A549 (cell line): Measurements from ENCODE around the gene CACNA1I. TPM values are rescaled to one million over a fixed set of nuclear protein-coding genes. Genes with fewer than 3 reads are reported as not detected.

Source experiments
- ATAC-seq, 2 experiments: fragments of 200-7000 bp in 1 of 2; fragments of >200 bp in 1 of 2; cut with Nextera tagmentation in 1 of 2; cut with Tn5 transposase in 1 of 2; 3 replicates each; pipeline versions ENCODE4 v1.8.0 to v1.9.1; 2018 to 2020; ENCODE audit warnings: mild to moderate bottlenecking in 1 of 2, moderate library complexity in 1 of 2
- CTCF ChIA-PET: fragments of 300-600 bp; sonication (Branson Sonifier 250); formaldehyde crosslinking; extraction: SDS; loops from one replicate; lab custom pipeline; 2021; ENCODE audit warnings: antibody characterized with exemption, inconsistent platforms; lab: Yijun Ruan, JAX
- POLR2A ChIA-PET: fragments of 350-600 bp; formaldehyde crosslinking; extraction: SDS; loops from one replicate; lab custom pipeline; 2021; ENCODE audit warnings: antibody characterized with exemption, inconsistent platforms; lab: Yijun Ruan, JAX
- DNase-seq, 2 experiments: peaks; one replicate each; pipeline versions ENCODE4 v3.0.0 to v3.0.0-alpha.2; 2011 to 2016; ENCODE audit warnings: low read depth in 1 of 2, low spot score in 1 of 2
- FAIRE-seq: peaks from 2 replicates; lab custom pipeline; 2011; peaks lifted over from hg19 to GRCh38; lab: Jason Lieb, UNC
- H3K27ac ChIP-seq, 2 experiments: fragments of >200 bp; sonication (Bioruptor Twin); formaldehyde crosslinking; 3 replicates each; pipeline ENCODE4 v1.5.1; 2016 to 2017
- H3K4me1 ChIP-seq: fragments of >200 bp; sonication (Bioruptor Twin); formaldehyde crosslinking; 3 replicates; pipeline ENCODE4 v1.6.1; 2016
- H3K4me2 ChIP-seq: fragments of >200 bp; sonication (Bioruptor Twin); formaldehyde crosslinking; 3 replicates; pipeline ENCODE4 v1.6.1; 2016
- H3K4me3 ChIP-seq: fragments of >200 bp; sonication (Bioruptor Twin); formaldehyde crosslinking; 3 replicates; pipeline ENCODE4 v1.5.1; 2016
- H3K9me3 ChIP-seq: fragments of >200 bp; sonication (Bioruptor Twin); formaldehyde crosslinking; 3 replicates; pipeline ENCODE4 v1.6.1; 2016
- BCL3 ChIP-seq: fragments of >200 bp; sonication (Bioruptor Twin); formaldehyde crosslinking; IDR thresholded peaks from 3 replicates; pipeline ENCODE4 v1.6.1; 2016
- CEBPB ChIP-seq, 2 experiments: fragments of >200 bp in 1 of 2; sonication (Bioruptor Twin) in 1 of 2; formaldehyde crosslinking in 1 of 2; IDR thresholded peaks; 2 replicates each; pipeline ENCODE4 v1.6.1; 2012 to 2016
- CHD4 ChIP-seq: fragments of 200-600 bp; sonication (generic); IDR thresholded peaks from 2 replicates; pipeline ENCODE4 v1.6.1; 2016; ENCODE audit warnings: antibody characterized with exemption, mild to moderate bottlenecking, borderline replicate concordance
- E2F6 ChIP-seq: IDR thresholded peaks from 2 replicates; pipeline ENCODE4 v1.6.1; 2012; ENCODE audit warnings: low read depth, borderline replicate concordance
- EHMT2 ChIP-seq: fragments of 200-600 bp; sonication (generic); IDR thresholded peaks from 2 replicates; pipeline ENCODE4 v1.6.1; 2016; ENCODE audit warnings: antibody characterized with exemption, low read depth, mild to moderate bottlenecking, moderate library complexity
- ESRRA ChIP-seq: fragments of 150-350 bp; IDR thresholded peaks from 2 replicates; pipeline ENCODE4 v1.6.1; 2014; ENCODE audit warnings: mild to moderate bottlenecking, low read length, borderline replicate concordance
- FOSL2 ChIP-seq, 2 experiments: fragments of 450-650 bp in 1 of 2; fragments of >200 bp in 1 of 2; sonication (Bioruptor Twin) in 1 of 2; formaldehyde crosslinking; IDR thresholded peaks; 2 replicates each; pipeline versions ENCODE4 v1.5.0 to v1.6.1; 2016 to 2020; ENCODE audit warnings: mild to moderate bottlenecking in 1 of 2, moderate library complexity in 1 of 2
- FOXS1 ChIP-seq: fragments of 250-450 bp; sonication (Bioruptor Pico); IDR thresholded peaks from 2 replicates; pipeline ENCODE4 v1.5.0; 2020; ENCODE audit warnings: mild to moderate bottlenecking, moderate library complexity
- GATA3 ChIP-seq: IDR thresholded peaks from 2 replicates; pipeline ENCODE4 v1.6.1; 2012; ENCODE audit warnings: borderline replicate concordance
- HEYL ChIP-seq: fragments of 250-450 bp; sonication (Bioruptor Pico); IDR thresholded peaks from 2 replicates; pipeline ENCODE4 v1.8.0; 2021; ENCODE audit warnings: mild to moderate bottlenecking, moderate library complexity
- HMGXB4 ChIP-seq: fragments of 250-450 bp; sonication (Bioruptor Pico); IDR thresholded peaks from 2 replicates; pipeline ENCODE4 v1.5.0; 2021; ENCODE audit warnings: mild to moderate bottlenecking, moderate library complexity, borderline replicate concordance
- HOXA7 ChIP-seq: fragments of 250-450 bp; sonication (Bioruptor Pico); IDR thresholded peaks from 2 replicates; pipeline ENCODE4 v1.5.0; 2020; ENCODE audit warnings: mild to moderate bottlenecking, moderate library complexity
- HOXB5 ChIP-seq: fragments of 250-450 bp; sonication (Bioruptor Pico); IDR thresholded peaks from 2 replicates; pipeline ENCODE4 v1.5.0; 2020; ENCODE audit warnings: mild to moderate bottlenecking, moderate library complexity
- JUN ChIP-seq, 2 experiments: fragments of >200 bp; sonication (Bioruptor Twin); formaldehyde crosslinking; IDR thresholded peaks; 2 replicates in 1 of 2; 3 replicates in 1 of 2; pipeline ENCODE4 v1.6.1; 2016 to 2017
- JUNB ChIP-seq: fragments of >200 bp; sonication (Bioruptor Twin); formaldehyde crosslinking; IDR thresholded peaks from 2 replicates; pipeline ENCODE4 v1.6.1; 2016
- MYC ChIP-seq: IDR thresholded peaks from 2 replicates; pipeline ENCODE4 v1.6.1; 2012; ENCODE audit warnings: mild to moderate bottlenecking, inconsistent platforms, low read length, improper control_type of control experiment, borderline replicate concordance
- NPAS2 ChIP-seq: fragments of 250-450 bp; sonication (Bioruptor Pico); IDR thresholded peaks from 2 replicates; pipeline ENCODE4 v1.8.0; 2022; ENCODE audit warnings: mild to moderate bottlenecking, moderate library complexity, borderline replicate concordance
- NR3C1 ChIP-seq: fragments of >200 bp; sonication (Bioruptor Twin); formaldehyde crosslinking; IDR thresholded peaks from 3 replicates; pipeline ENCODE4 v1.6.1; 2017
- PBX3 ChIP-seq: IDR thresholded peaks from 2 replicates; pipeline ENCODE4 v1.6.1; 2012
- PHF8 ChIP-seq: fragments of 200-600 bp; sonication (generic); IDR thresholded peaks from 2 replicates; pipeline ENCODE4 v1.6.1; 2016; ENCODE audit warnings: low read depth, mild to moderate bottlenecking, antibody characterized with exemption, moderate library complexity, borderline replicate concordance
- POLR2A ChIP-seq: IDR thresholded peaks from 2 replicates; pipeline ENCODE4 v1.6.1; 2012; ENCODE audit warnings: mild to moderate bottlenecking, low read length
- RARB ChIP-seq: fragments of 250-450 bp; sonication (Bioruptor Pico); IDR thresholded peaks from 2 replicates; pipeline ENCODE4 v1.8.0; 2021; ENCODE audit warnings: mild to moderate bottlenecking, moderate library complexity
- RCOR1 ChIP-seq: fragments of 150-350 bp; IDR thresholded peaks from 2 replicates; pipeline ENCODE4 v1.6.1; 2014; ENCODE audit warnings: antibody characterized with exemption, low read length, low read depth
- RFX5 ChIP-seq: fragments of 450-650 bp; IDR thresholded peaks from 2 replicates; pipeline ENCODE4 v1.7.1; 2014; ENCODE audit warnings: antibody characterized with exemption, mild to moderate bottlenecking, moderate library complexity
- SMC3 ChIP-seq: fragments of >200 bp; sonication (Bioruptor Twin); formaldehyde crosslinking; IDR thresholded peaks from 3 replicates; pipeline ENCODE4 v1.6.1; 2018; ENCODE audit warnings: inconsistent platforms
- TP53 ChIP-seq: fragments of 250-450 bp; sonication (Bioruptor Pico); IDR thresholded peaks from 2 replicates; pipeline ENCODE4 v1.5.0; 2021; ENCODE audit warnings: mild to moderate bottlenecking, moderate library complexity
- ZC3H11A ChIP-seq: fragments of 450-650 bp; IDR thresholded peaks from 2 replicates; pipeline ENCODE4 v1.6.1; 2014; ENCODE audit warnings: antibody characterized with exemption, mild to moderate bottlenecking
- ZNF302 ChIP-seq: fragments of 250-450 bp; sonication (Bioruptor Pico); IDR thresholded peaks from 2 replicates; pipeline ENCODE4 v1.9.0; 2021; ENCODE audit warnings: inconsistent platforms, mild to moderate bottlenecking, moderate library complexity
- WGBS: methylation state at CpG from one replicate; pipeline ENCODE4 v1.1.6; 2017; ENCODE audit errors: missing lambda C conversion rate; 5-methylcytosine and 5-hydroxymethylcytosine counted together
- polyA plus RNA-seq, 4 experiments: library from polyadenylated mRNA; depleted of rRNA in 3 of 4; stranded (reverse); fragments of >200 nt; fragmentation: RNase III in 1 of 4; extraction: RNeasy Plus Mini Kit Qiagen cat#74134 plus additional on column Dnase treatment in 1 of 4; gene quantifications; 2 replicates in 3 of 4; 3 replicates in 1 of 4; pipeline ENCODE4 v1.2.3, GENCODE V29; 2011 to 2017
- TF ChIP-seq, protein P1 (sequence below): fragments of >200 bp; sonication (Bioruptor Twin); formaldehyde crosslinking; IDR thresholded peaks from 2 replicates; pipeline ENCODE4 v1.6.1; 2016
- TF ChIP-seq, protein P2 (sequence below): fragments of >200 bp; sonication (Bioruptor Twin); formaldehyde crosslinking; IDR thresholded peaks from 3 replicates; pipeline ENCODE4 v1.5.1; 2016

Gene CACNA1I
- polyA plus RNA-seq, 2 of the 4 experiments (the other 2 are of a cell fraction): 0.03 to 0.13 TPM

- CTCF ChIA-PET: interaction anchor here (0.9 to 1.1 kb wide), 2 partner anchors 10 to 432 kb away, joined by 3 to 5 read pairs; no protein-coding TSS in a partner anchor
- no peaks in the 10 kb centered on the region for H3K9me3 ChIP-seq
- FAIRE-seq (no peak), ATAC-seq (no peak), DNase-seq (no peak)
- H3K27ac ChIP-seq: no peak overlapping the region
- no peak overlapping the region for H3K4me3 ChIP-seq
- 80% methylated on average over 9 of the region's 14 CpGs for WGBS
- no peaks in the 10 kb centered on the region for H3K4me1 ChIP-seq
- H3K4me2 ChIP-seq: no peak overlapping the region
- POLR2A ChIA-PET: no interaction called here
- no peak for TF ChIP-seq BCL3
- no peak for TF ChIP-seq RFX5
- no peak for TF ChIP-seq E2F6
- no peak for TF ChIP-seq NPAS2 (CRISPR knock-in tag)
- no peak for TF ChIP-seq JUNB
- no peak for TF ChIP-seq PHF8
- no peak for TF ChIP-seq PBX3
- TF ChIP-seq, protein P1, sequence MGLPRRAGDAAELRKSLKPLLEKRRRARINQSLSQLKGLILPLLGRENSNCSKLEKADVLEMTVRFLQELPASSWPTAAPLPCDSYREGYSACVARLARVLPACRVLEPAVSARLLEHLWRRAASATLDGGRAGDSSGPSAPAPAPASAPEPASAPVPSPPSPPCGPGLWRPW: no peak
- no peak for TF ChIP-seq ZC3H11A
- TF ChIP-seq EHMT2: no peak
- no peak for TF ChIP-seq HEYL (CRISPR knock-in tag)
- no peak for TF ChIP-seq TP53
- TF ChIP-seq HOXB5 (CRISPR knock-in tag): no peak
- TF ChIP-seq NR3C1: no peak
- no peak for TF ChIP-seq HOXA7
- TF ChIP-seq SMC3: no peak
- TF ChIP-seq ESRRA: no peak
- no peak for TF ChIP-seq RARB (CRISPR knock-in tag)
- TF ChIP-seq ZNF302 (CRISPR knock-in tag): no peak
- no peak for TF ChIP-seq POLR2A
These were observed 3.2 kb upstream of the CACNA1I start for GRCh38 chr22:39567135-39567946.

- ChIA-PET CTCF (interaction anchor here (1.3 to 1.6 kb wide), 2 partner anchors 9 to 33 kb away, joined by 5 to 6 read pairs; no protein-coding TSS in a partner anchor), POLR2A (no interaction called here)
- Histone ChIP-seq H3K4me2 (no peak overlapping the region), H3K27ac (no peak overlapping the region), H3K4me1 (no peaks in the 10 kb centered on the region), H3K9me3 (no peaks in the 10 kb centered on the region), H3K4me3 (no peak overlapping the region)
- 66% methylated on average over 12 of the region's 19 CpGs for WGBS
- FAIRE-seq (no peak), DNase-seq (no peak), ATAC-seq (no peak)
- TF ChIP-seq FOSL2 (IDR thresholded peaks at IDR 0.05): no peak
- TF ChIP-seq FOSL2 (CRISPR knock-in tag; IDR thresholded peaks at IDR 0.05): no peak
- no peak for TF ChIP-seq POLR2A
- TF ChIP-seq RCOR1: no peak
- no peak for TF ChIP-seq ZNF302 (CRISPR knock-in tag)
- TF ChIP-seq, protein P2, sequence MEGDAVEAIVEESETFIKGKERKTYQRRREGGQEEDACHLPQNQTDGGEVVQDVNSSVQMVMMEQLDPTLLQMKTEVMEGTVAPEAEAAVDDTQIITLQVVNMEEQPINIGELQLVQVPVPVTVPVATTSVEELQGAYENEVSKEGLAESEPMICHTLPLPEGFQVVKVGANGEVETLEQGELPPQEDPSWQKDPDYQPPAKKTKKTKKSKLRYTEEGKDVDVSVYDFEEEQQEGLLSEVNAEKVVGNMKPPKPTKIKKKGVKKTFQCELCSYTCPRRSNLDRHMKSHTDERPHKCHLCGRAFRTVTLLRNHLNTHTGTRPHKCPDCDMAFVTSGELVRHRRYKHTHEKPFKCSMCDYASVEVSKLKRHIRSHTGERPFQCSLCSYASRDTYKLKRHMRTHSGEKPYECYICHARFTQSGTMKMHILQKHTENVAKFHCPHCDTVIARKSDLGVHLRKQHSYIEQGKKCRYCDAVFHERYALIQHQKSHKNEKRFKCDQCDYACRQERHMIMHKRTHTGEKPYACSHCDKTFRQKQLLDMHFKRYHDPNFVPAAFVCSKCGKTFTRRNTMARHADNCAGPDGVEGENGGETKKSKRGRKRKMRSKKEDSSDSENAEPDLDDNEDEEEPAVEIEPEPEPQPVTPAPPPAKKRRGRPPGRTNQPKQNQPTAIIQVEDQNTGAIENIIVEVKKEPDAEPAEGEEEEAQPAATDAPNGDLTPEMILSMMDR: no peak
- TF ChIP-seq NR3C1: no peak
- TF ChIP-seq CEBPB (IDR thresholded peaks at IDR 0.05): no peak
- TF ChIP-seq SMC3: no peak
- TF ChIP-seq HOXA7: no peak
- no peak for TF ChIP-seq FOXS1
- no peak for TF ChIP-seq ESRRA
- TF ChIP-seq CHD4: no peak
- TF ChIP-seq GATA3: no peak
- TF ChIP-seq RARB (CRISPR knock-in tag): no peak
- no peak for TF ChIP-seq HMGXB4
- no peak for TF ChIP-seq JUN (IDR thresholded peaks at IDR 0.05)
- no peak for TF ChIP-seq MYC
These were observed 2.1 kb upstream of the CACNA1I start for GRCh38 chr22:39568278-39568981.
